Panc1 (cell line): Measurements from ENCODE around the gene NID2. TPM values are rescaled to one million over a fixed set of nuclear protein-coding genes. Genes with fewer than 3 reads are reported as not detected.
A peak's percentile ranks its signal among the peaks of the same experiment; 100 is the strongest.

Experiments
- ATAC-seq: fragments of 200-7000 bp; cut with Tn5 transposase; 2 replicates; pipeline ENCODE4 v1.9.1; 2020; ENCODE audit warnings: mild to moderate bottlenecking, moderate library complexity
- BruUV-seq: library from RNA; stranded (reverse); fragments of 400-500 nt; replicated peaks from 2 replicates; lab custom pipeline; 2021; lab: Mats Ljungman, UMichigan
- CTCF ChIA-PET: fragments of 300-600 bp; sonication (Branson Sonifier 250); formaldehyde crosslinking; loops from one replicate; lab custom pipeline; 2022; ENCODE audit warnings: antibody characterized with exemption; lab: Charles Lee
- POLR2A ChIA-PET: fragments of 300-600 bp; sonication (Branson Sonifier 250); formaldehyde crosslinking; loops from one replicate; lab custom pipeline; 2022; ENCODE audit warnings: antibody characterized with exemption; lab: Charles Lee
- DNase-seq: peaks from one replicate; pipeline ENCODE4 v3.0.0-alpha.2; 2010; ENCODE audit warnings: low read depth, low spot score
- H3K27ac ChIP-seq: 2 replicates; pipeline ENCODE4 v1.5.1; 2011; ENCODE audit warnings: mild to moderate bottlenecking, low read length, inconsistent platforms
- H3K27me3 ChIP-seq: fragments of 200-500 bp; sonication (Bioruptor generic); 2 replicates; pipeline ENCODE4 v1.6.0; 2014; ENCODE audit warnings: low read length, inconsistent platforms; ENCODE audit not compliant: control insufficient read depth, insufficient read depth
- H3K36me3 ChIP-seq: fragments of 200-500 bp; sonication (Bioruptor generic); 2 replicates; pipeline ENCODE4 v1.5.1; 2014; ENCODE audit warnings: inconsistent platforms, mild to moderate bottlenecking, low read length, moderate library complexity; ENCODE audit not compliant: control insufficient read depth, insufficient read depth
- H3K4me1 ChIP-seq: 2 replicates; pipeline ENCODE4 v1.5.1; 2011; ENCODE audit warnings: inconsistent platforms, mild to moderate bottlenecking, low read length, moderate library complexity; ENCODE audit not compliant: control insufficient read depth, insufficient read depth
- H3K4me3 ChIP-seq, 2 experiments: 2 replicates each; pipeline ENCODE4 v1.5.1; 2011 to 2012; ENCODE audit warnings: low read depth in 2 of 2, low read length in 2 of 2, mild to moderate bottlenecking in 2 of 2, inconsistent platforms in 1 of 2, moderate library complexity in 1 of 2
- H3K9me3 ChIP-seq: fragments of 200-500 bp; sonication (Bioruptor generic); 2 replicates; pipeline ENCODE4 v1.5.1; 2014; ENCODE audit warnings: low read depth, mild to moderate bottlenecking, inconsistent platforms, low read length, moderate library complexity; ENCODE audit not compliant: control insufficient read depth, insufficient read depth
- CTCF ChIP-seq: fragments of 450-650 bp; IDR thresholded peaks from 2 replicates; pipeline ENCODE4 v1.5.1; 2017; ENCODE audit warnings: mild to moderate bottlenecking
- POLR2AphosphoS5 ChIP-seq: IDR thresholded peaks from 2 replicates; pipeline ENCODE4 v1.6.1; 2012; ENCODE audit warnings: mild to moderate bottlenecking, low read depth, low read length, moderate library complexity
- REST ChIP-seq, 2 experiments: IDR thresholded peaks; 2 replicates each; pipeline ENCODE4 v1.6.1; 2011 to 2012; ENCODE audit warnings: low read depth in 2 of 2, control low read depth in 1 of 2, low read length in 1 of 2, mild to moderate bottlenecking in 1 of 2, moderate library complexity in 1 of 2; ENCODE audit not compliant: insufficient read depth in 1 of 2
- SIN3A ChIP-seq: IDR thresholded peaks from 2 replicates; pipeline ENCODE4 v1.6.1; 2012; ENCODE audit warnings: low read depth, mild to moderate bottlenecking, low read length, moderate library complexity, borderline replicate concordance; ENCODE audit not compliant: insufficient read depth
- TCF7L2 ChIP-seq: IDR thresholded peaks from 2 replicates; pipeline ENCODE4 v1.6.1; 2011; ENCODE audit warnings: mild to moderate bottlenecking, low read depth, low read length, inconsistent platforms
- in situ Hi-C: cut with HindIII; loops from 2 replicates; pipeline ENCODE4 v1.10.0; 2016; ENCODE audit warnings: low sequenced_read_pairs, low pct_unique_long_range_greater_than_20kb
- intact Hi-C: fragments of 100-400 bp; cut with micrococcal nuclease; formaldehyde crosslinking; loops from one replicate; pipeline ENCODE4 v1.10.0; 2022; ENCODE audit not compliant: unreplicated experiment
- total RNA-seq: library from RNA; stranded (reverse); gene quantifications from one replicate; pipeline ENCODE4 v1.2.1, GENCODE V29; 2021; ENCODE audit not compliant: unreplicated experiment

Gene NID2
- total RNA-seq, 1 experiment from 2014 or later = 0.36 TPM

GRCh38 chr14:52046376-52046917, 22.4 kb downstream of the NID2 start:
- DNase-seq (no peak), ATAC-seq (no peak)
- TF ChIP-seq POLR2AphosphoS5 (no peak), REST (IDR thresholded peaks at IDR 0.05; ENCODE audit: insufficient read depth in 1 of 2, low read depth in 2 of 2, low read length in 1 of 2) (no peak), SIN3A (no peak), TCF7L2 (no peak), CTCF (no peak)
- Histone ChIP-seq H3K9me3 (no peaks in the 10 kb centered on the region), H3K4me3 (no peak overlapping the region), H3K4me1 (no peaks in the 10 kb centered on the region), H3K27me3 (no peaks in the 10 kb centered on the region), H3K27ac (no peak overlapping the region), H3K36me3 (no peaks in the 10 kb centered on the region)
- ChIA-PET CTCF (no interaction called here), POLR2A (no interaction called here)
- in situ Hi-C loops = no loop called here
- BruUV-seq = no TSS peak
- intact Hi-C loops = no loop called here

- ATAC-seq (no peak), DNase-seq (peak; percentile 38)
- ChIA-PET CTCF (interaction anchor here (0.6 to 0.7 kb wide), 2 partner anchors 34 to 60 kb away, joined by 5 to 7 read pairs; no protein-coding TSS in a partner anchor), POLR2A (no interaction called here)
- in situ Hi-C loops (no loop called here), intact Hi-C loops (no loop called here)
- Histone ChIP-seq H3K4me1 (no peaks in the 10 kb centered on the region), H3K27me3 (no peaks in the 10 kb centered on the region), H3K36me3 (no peaks in the 10 kb centered on the region), H3K4me3 (no peak overlapping the region), H3K9me3 (no peaks in the 10 kb centered on the region), H3K27ac (no peak overlapping the region)
- no peak for TF ChIP-seq POLR2AphosphoS5
- no TSS peak for BruUV-seq
These were observed 23.9 kb downstream of the NID2 start for GRCh38 chr14:52044791-52045522.

- intact Hi-C loops = no loop called here
These were observed 25.2 kb downstream of the NID2 start for GRCh38 chr14:52043690-52044089.

More at GRCh38 chr14:52043690-52044089, 25.2 kb downstream of the NID2 start:
- Histone ChIP-seq H3K9me3 (no peaks in the 10 kb centered on the region), H3K27me3 (no peaks in the 10 kb centered on the region), H3K4me3 (no peak overlapping the region), H3K36me3 (no peaks in the 10 kb centered on the region), H3K27ac (no peak overlapping the region), H3K4me1 (no peaks in the 10 kb centered on the region)
- in situ Hi-C loops = no loop called here
- BruUV-seq = no TSS peak
- DNase-seq (no peak), ATAC-seq (peak; percentile 90)
- ChIA-PET POLR2A (no interaction called here), CTCF (interaction anchor here (0.7 kb wide), 2 partner anchors 505 to 1864 kb away, joined by 5 to 10 read pairs; no protein-coding TSS in a partner anchor)
- TF ChIP-seq REST (IDR thresholded peaks at IDR 0.05; ENCODE audit: insufficient read depth in 1 of 2, low read depth in 2 of 2, low read length in 1 of 2) = no peak
- TF ChIP-seq CTCF = peak; percentile 65
